KOPT-K1 (cell line): ENCODE measurements around the gene LGR4.
"Not testable (repeated sequence)": the region's sequence is repeated elsewhere in the genome, so short reads cannot be mapped to it uniquely, and the experiment has no call there.

Experiments used
- H3K27ac ChIP-seq: fragments of 200-600 bp; sonication (generic); 2 replicates; pipeline ENCODE4 v1.5.1; 2016; ENCODE audit warnings: antibody characterized with exemption, mild to moderate bottlenecking, low read depth, low read length; ENCODE audit not compliant: poor library complexity, severe bottlenecking
- H3K36me3 ChIP-seq: fragments of 200-600 bp; sonication (generic); 2 replicates; pipeline ENCODE4 v1.5.1; 2017; ENCODE audit warnings: antibody characterized with exemption, mild to moderate bottlenecking, low read length, moderate library complexity; ENCODE audit not compliant: insufficient read depth
- H3K9me3 ChIP-seq: fragments of 200-600 bp; sonication (generic); 2 replicates; pipeline ENCODE4 v1.5.1; 2017; ENCODE audit warnings: antibody characterized with exemption, low read length, mild to moderate bottlenecking; ENCODE audit not compliant: insufficient read depth, poor library complexity, severe bottlenecking

LGR4 gene

DNA sequence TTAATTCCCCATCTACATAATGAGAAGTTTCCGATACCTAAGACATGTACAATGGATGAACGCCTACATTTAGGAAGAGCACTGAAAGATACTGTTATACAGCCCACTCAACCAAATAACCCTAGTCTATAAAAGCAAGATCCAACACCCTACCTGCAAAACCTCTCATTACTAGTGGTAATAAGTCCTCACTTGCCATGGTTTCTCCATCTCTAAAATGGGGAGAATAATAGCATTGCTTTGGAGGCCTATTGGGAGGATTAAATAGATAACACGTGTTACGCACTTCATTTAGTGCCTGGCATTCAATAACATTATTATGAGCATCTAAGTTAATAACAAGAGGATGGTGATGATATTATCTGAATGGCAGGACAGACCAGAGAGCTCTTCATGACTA is 16.9 kb downstream of the LGR4 start:
- Histone ChIP-seq H3K36me3 (no peaks in the 10 kb centered on the region), H3K27ac (no peak overlapping the region), H3K9me3 (no peaks in the 10 kb centered on the region)

DNA sequence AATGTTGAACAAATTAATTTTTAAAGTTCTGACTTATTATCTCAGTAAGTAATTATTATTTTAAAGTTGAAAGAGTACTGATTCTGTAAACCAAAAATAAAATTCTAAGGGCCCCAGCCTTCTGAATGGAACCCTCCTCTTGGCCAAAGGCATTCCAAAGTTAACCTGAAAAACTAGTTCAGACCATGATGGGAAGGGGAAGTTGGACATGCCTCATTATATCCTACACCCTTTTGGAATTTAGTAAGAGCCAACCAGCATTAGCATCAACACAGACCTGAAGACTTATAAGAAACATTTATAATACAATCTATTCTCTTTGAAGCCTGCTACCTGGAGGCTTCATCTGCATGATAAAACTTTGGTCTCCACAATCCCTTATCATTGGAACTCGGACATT is 18.9 kb downstream of the LGR4 start:
- H3K36me3 ChIP-seq, result no peaks in the 10 kb centered on the region
- no peaks in the 10 kb centered on the region for H3K9me3 ChIP-seq
- no peak overlapping the region for H3K27ac ChIP-seq

DNA sequence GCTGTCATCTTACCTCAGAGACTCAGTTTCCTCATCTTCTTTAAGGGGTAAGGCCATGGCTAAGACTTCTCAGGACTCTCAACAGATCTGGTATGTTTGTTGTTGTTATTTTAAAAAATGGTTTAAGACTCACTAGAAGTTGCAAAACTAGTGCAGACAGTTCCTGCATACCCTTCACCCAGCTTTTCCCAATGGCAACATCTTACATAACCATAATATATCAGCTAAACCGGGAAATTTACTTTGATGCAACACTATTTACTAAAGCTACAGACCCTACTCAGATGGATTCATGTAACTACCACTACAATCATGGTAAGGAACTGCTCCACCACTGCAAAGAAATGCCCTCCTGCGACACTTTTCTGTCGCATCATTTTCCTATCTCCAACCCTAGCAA is 20.4 kb downstream of the LGR4 start:
- Histone ChIP-seq H3K9me3 (no peaks in the 10 kb centered on the region), H3K27ac (no peak overlapping the region), H3K36me3 (no peaks in the 10 kb centered on the region)

DNA sequence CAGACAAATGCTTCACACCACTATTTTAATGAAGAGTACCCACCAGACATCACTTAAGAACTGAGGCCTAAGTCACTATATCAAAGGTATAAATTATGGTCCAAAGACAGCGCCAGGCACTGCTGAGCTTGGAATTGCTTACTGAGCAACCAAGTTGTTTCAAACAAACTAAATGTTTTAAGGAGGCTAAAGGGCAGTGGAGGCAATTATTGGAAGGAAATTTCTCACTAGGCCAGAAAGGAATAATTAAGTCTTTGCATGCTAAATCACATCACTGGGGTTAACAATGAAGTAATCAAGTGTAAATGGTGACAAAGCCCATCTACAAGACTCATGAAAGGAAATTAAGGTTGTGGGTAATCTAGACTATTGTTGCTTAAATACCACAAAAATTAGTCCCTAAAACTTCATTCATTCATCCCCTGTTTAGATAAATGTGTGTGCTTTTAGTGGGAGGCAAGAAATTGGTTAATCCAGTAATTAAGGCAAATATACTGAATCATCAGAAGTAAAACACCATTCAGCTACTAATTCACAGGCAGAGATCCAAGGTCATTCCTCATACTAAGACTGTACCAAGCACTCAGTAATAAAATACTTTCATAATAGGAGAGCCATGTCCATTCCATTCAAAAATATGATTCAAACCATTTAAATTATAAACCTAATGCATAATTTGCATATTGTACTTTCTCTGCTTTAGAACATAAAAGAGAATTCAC is 21.2 kb downstream of the LGR4 start:
- Histone ChIP-seq H3K9me3 (no peaks in the 10 kb centered on the region), H3K27ac (no peak overlapping the region), H3K36me3 (no peaks in the 10 kb centered on the region)

DNA sequence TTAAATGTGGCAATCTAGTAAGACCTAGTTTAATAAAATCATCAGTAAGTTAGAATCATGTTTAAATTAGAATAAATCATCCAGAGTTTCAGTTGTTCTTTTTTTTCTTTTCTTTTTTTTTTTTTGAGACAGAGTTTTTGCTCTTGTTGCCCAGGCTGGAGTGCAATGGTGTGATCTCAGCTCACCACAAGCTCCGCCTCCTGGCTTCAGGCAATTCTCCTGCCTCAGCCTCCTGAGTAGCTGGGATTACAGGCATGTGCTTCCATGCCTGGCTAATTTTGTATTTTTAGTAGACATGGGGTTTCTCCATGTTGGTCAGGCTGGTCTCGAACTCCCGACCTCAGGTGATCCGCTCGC is 24.4 kb downstream of the LGR4 start:
- not testable (repeated sequence) for H3K36me3 ChIP-seq, H3K27ac ChIP-seq, H3K9me3 ChIP-seq

DNA sequence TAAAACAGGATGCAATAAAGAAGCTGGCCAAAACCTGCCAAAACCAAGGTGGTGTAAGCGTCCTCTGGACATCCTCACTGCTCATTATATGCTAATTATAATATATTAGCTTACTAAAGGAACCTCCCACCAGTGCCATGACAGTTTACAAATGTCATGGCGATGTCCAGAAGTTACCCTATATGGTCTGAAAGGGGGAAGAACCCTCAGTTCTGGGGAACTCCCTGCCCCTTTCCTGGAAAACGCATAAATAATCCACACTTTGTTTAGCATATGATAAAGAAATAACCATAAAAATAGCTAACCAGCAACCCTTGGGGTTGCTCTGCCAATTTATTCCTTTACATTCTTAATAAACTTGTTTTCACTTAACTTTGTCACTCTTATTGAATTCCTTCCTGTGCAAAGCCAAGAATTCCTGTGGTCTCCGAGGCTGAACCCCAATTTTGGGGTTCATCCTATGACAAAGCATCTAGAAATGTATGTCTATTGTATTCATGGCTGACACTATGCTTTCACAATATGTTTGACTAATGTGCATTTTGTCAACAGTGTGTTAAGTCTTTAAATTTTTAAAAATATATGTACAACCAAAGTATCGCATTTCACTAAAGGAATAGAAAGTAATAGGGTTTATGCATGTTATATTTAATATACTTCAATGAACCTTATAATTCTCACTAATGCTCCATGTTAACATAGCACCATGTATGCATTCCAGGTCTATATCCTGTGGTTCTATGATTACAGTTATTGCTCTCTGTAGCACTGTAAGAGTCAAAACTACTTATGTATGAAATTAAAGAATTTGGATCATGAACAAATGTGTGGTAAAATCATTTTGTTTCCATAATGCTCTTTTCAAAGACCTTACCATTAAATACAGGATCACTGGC is 25.1 kb downstream of the LGR4 start:
- H3K27ac ChIP-seq, result no peak overlapping the region
- no peaks in the 10 kb centered on the region for H3K36me3 ChIP-seq
- no peaks in the 10 kb centered on the region for H3K9me3 ChIP-seq

DNA sequence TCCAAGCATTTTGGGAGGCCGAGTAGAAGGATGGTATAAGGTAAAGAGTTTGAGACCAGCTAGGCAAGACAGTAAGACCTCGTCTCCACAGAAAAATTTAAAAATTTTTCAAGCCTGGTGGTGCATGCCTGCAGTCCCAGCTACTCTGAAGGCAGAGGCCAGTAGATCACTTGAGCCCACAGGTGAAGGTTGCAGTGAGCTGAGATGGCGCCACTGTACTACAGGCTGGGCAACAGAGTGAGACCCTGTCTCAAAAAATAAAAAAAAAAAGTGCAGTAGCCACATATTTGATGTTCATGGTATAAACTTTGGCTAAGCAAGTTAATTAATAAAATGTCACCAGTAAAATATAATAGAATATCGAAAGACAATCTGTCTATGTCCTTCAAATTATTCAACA is 27.0 kb downstream of the LGR4 start:
- no peaks in the 10 kb centered on the region for H3K36me3 ChIP-seq
- H3K9me3 ChIP-seq, result no peaks in the 10 kb centered on the region
- no peak overlapping the region for H3K27ac ChIP-seq

DNA sequence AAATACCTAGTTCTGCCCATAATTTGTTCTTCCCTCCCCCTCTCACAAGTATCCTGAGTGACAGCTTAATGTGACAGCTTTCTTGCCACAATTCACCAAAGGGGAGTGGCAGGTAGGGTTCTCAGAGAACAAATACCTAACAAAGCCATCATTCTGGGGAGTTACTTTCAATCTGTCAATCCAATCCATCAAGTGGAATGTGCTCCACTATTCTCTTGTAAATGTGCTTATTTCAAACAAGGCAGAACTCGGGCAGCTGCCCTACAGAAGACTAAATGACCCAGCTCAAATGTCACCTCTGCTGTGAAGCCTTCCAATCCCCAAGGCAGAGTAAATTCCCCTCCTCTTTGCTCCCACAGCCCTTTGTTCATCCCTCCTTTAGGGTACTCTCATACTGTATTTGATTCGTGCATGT is 27.8 kb downstream of the LGR4 start:
- Histone ChIP-seq H3K36me3 (no peaks in the 10 kb centered on the region), H3K9me3 (no peaks in the 10 kb centered on the region), H3K27ac (no peak overlapping the region)

DNA sequence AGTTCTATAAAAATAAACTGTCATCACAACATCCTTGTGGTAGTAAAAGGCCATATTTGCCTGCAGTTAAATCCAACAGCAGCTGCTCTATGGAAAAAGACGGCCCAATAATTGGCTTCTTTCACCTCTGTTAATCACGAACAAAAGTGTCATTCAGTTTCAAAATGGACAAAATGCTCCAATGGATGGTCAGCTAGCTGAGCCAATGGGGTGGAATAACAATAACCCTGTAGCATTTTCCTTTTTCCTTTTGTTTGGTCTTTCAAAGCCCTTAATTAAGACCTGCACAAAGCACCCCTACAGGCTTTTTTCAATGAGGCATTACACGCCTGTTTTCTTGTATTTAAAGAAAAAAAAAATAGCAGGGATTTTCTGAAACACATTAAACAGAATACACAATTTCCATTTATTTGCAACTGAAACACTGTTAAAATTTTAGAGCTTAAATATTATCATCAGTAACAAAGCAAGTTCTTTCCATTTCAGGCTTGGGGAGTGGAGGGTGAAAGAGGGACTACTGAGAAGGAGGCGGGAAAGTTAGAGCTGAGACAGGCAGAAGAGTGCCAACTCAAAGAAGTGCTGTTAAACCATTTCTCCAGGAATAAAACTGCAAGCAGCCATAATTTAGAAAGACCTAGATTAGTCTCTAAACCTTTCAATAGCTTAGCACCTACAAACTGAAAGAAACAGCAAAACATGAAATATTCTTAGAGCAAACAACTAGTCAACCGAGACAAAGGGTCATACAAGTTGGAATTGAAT is 28.7 kb downstream of the LGR4 start:
- no peak overlapping the region for H3K27ac ChIP-seq
- no peaks in the 10 kb centered on the region for H3K9me3 ChIP-seq

DNA sequence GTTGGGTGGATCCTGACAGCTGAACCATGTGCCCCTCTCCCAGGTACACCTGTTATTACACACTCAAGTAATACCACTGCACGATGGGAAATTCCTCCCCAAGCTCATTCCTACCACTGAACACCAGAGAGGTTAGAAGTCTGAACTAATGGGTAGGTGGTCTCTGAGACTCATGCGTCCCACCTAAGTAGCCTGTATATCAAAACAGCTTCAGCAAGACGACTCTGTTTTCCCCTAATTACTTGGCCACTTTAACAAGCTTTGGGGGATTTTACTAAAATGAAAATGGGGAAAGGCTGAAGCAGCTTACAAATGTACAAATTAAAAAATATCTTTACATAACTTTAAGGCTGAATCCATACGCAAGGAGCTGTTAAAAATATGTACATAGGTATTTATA is 29.4 kb downstream of the LGR4 start:
- Histone ChIP-seq H3K27ac (no peak overlapping the region), H3K36me3 (no peaks in the 10 kb centered on the region)

More for the DNA sequence above, 28.7 kb downstream of the LGR4 start:
- H3K36me3 ChIP-seq, result no peaks in the 10 kb centered on the region

DNA sequence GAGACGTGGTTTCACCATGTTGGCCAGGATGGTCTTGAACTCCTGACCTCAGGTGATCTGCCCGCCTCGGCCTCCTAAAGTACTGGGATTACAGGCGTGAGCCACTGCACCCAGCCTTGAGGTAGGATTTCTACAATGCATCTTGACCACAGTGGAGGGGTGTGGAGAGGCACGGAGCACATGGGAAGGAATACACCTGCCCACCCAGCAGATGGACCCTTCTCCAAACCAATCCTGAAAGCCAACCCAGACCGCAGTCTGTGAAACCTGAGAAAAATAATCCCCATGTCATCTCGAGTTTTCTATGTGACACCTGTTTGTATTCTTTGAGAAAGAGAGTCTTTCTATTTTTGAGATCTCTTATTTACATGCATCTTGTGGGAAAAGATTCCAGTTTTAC is 32.5 kb downstream of the LGR4 start:
- Histone ChIP-seq H3K36me3 (no peaks in the 10 kb centered on the region), H3K9me3 (no peaks in the 10 kb centered on the region), H3K27ac (no peak overlapping the region)

More for the DNA sequence above, 29.4 kb downstream of the LGR4 start:
- H3K9me3 ChIP-seq, result no peaks in the 10 kb centered on the region

DNA sequence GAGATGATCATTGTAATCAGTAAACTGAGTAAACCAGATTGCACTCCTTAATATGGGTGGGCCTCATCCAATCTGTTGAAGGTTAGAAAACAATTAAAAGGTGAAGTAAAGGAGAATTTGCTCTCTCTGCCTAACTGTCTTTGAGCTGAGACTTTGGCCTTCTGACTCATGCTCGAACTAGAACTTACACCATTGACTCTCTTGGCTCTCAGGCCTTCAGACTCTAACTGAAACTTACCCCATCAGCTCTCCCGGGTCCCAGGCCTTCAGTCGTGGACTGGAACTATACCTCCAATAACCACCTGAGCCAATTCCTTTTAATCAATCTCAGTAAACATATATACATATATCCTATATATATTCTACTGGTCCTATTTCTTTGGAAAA is 34.0 kb downstream of the LGR4 start:
- Histone ChIP-seq H3K36me3 (no peaks in the 10 kb centered on the region), H3K9me3 (no peaks in the 10 kb centered on the region), H3K27ac (no peak overlapping the region)

DNA sequence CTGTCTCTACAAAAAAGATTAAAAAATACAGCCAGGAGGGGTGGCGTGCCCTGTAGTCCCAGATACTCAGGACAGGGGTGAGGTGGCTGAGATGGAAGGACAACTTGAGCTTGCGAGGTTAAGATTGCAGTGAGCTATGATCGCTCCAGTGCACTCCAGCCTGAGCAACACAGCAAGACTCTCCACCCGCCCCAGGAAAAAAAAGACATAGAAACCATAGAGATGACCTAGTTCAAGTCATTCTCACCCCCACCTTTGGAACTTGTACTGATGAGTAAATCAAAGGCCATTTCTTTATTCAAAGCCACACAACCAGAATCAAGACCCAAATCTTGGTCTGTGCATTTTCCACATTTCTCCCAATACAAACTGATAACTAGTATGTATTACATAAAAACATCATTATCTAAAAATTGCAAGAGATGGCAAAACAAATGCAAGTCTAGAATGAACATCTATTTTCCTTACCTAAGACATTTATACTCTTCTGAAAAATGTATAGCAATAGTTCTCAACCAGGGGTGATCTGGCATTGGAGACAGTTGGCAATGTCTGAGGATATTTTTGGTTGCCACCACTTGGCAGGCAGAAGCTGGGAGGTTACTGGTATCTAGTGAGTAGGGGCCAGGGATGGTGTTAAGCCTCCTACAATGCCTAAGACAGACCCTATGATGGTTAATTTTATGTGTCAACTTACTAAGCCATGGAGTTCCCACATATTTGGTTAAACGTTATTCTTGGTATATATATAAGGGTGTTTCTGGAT is 34.6 kb downstream of the LGR4 start:
- no peak overlapping the region for H3K27ac ChIP-seq

DNA sequence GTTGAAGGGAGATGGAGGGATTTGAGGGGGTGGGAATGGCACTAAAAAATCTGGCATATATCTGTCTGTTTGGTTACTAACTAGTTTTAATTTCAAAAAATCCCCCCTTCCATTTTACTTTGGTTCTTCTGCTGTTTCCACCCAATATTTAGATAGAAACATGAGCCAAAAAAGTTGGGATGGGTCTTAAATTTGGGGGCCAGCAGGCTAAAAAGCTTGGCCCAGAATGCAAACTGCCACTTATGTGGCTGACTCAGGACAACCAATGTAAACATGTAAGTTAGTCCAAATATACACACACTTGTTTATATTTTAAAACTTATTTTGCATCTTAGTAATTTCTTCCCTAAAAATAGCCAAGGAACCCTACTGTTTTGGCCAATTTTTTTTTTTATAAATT is 35.7 kb downstream of the LGR4 start:
- H3K9me3 ChIP-seq, result no peaks in the 10 kb centered on the region
- H3K36me3 ChIP-seq, result no peaks in the 10 kb centered on the region
- H3K27ac ChIP-seq, result no peak overlapping the region

More for the DNA sequence above, 34.6 kb downstream of the LGR4 start:
- no peaks in the 10 kb centered on the region for H3K36me3 ChIP-seq
- no peaks in the 10 kb centered on the region for H3K9me3 ChIP-seq

DNA sequence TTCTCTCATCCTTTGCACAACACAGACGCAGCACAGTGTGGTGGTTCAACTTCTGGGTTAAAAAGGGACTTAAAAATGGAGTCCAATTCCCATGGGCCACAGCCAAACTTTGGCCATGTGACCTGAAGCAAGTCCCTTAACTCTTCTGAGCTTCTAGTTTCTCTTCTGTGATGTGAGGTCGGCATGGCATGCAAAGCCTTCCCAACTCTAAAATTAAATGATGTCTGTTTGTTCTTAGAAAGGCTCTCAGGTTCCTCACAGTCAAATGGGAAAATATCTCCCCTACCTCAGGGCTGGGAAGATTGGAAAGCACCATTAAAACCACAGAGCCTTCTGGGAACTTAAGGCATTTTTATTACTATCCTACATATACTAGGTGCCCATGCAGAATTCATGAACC is 38.8 kb downstream of the LGR4 start:
- H3K9me3 ChIP-seq, result no peaks in the 10 kb centered on the region
- no peak overlapping the region for H3K27ac ChIP-seq
- H3K36me3 ChIP-seq, result no peaks in the 10 kb centered on the region
